Measurements from ENCODE around the gene FHOD3. TPM values are rescaled to one million over a fixed set of nuclear protein-coding genes. Genes with fewer than 3 reads are reported as not detected.

Gene FHOD3
- total RNA-seq, 1 experiment from 2014 or later: 22.7 TPM

GRCh38 chr18:36780748-36781147, 483.2 kb downstream of the FHOD3 start:
- intact Hi-C loops (cut with micrococcal nuclease; ENCODE audit: unreplicated experiment) (no loop called here), in situ Hi-C loops (cut with HindIII; ENCODE audit: low pct_unique_long_range_greater_than_20kb, low sequenced_read_pairs) (no loop called here)
- TF ChIP-seq SIN3A (IDR thresholded peaks at IDR 0.05; ENCODE audit: borderline replicate concordance, insufficient read depth, low read depth, low read length): no peak
- no peak for TF ChIP-seq POLR2AphosphoS5 (IDR thresholded peaks at IDR 0.05; ENCODE audit: low read depth, low read length)
- TF ChIP-seq, protein P1, sequence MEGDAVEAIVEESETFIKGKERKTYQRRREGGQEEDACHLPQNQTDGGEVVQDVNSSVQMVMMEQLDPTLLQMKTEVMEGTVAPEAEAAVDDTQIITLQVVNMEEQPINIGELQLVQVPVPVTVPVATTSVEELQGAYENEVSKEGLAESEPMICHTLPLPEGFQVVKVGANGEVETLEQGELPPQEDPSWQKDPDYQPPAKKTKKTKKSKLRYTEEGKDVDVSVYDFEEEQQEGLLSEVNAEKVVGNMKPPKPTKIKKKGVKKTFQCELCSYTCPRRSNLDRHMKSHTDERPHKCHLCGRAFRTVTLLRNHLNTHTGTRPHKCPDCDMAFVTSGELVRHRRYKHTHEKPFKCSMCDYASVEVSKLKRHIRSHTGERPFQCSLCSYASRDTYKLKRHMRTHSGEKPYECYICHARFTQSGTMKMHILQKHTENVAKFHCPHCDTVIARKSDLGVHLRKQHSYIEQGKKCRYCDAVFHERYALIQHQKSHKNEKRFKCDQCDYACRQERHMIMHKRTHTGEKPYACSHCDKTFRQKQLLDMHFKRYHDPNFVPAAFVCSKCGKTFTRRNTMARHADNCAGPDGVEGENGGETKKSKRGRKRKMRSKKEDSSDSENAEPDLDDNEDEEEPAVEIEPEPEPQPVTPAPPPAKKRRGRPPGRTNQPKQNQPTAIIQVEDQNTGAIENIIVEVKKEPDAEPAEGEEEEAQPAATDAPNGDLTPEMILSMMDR (IDR thresholded peaks at IDR 0.05): no peak
- TF ChIP-seq, protein P2, sequence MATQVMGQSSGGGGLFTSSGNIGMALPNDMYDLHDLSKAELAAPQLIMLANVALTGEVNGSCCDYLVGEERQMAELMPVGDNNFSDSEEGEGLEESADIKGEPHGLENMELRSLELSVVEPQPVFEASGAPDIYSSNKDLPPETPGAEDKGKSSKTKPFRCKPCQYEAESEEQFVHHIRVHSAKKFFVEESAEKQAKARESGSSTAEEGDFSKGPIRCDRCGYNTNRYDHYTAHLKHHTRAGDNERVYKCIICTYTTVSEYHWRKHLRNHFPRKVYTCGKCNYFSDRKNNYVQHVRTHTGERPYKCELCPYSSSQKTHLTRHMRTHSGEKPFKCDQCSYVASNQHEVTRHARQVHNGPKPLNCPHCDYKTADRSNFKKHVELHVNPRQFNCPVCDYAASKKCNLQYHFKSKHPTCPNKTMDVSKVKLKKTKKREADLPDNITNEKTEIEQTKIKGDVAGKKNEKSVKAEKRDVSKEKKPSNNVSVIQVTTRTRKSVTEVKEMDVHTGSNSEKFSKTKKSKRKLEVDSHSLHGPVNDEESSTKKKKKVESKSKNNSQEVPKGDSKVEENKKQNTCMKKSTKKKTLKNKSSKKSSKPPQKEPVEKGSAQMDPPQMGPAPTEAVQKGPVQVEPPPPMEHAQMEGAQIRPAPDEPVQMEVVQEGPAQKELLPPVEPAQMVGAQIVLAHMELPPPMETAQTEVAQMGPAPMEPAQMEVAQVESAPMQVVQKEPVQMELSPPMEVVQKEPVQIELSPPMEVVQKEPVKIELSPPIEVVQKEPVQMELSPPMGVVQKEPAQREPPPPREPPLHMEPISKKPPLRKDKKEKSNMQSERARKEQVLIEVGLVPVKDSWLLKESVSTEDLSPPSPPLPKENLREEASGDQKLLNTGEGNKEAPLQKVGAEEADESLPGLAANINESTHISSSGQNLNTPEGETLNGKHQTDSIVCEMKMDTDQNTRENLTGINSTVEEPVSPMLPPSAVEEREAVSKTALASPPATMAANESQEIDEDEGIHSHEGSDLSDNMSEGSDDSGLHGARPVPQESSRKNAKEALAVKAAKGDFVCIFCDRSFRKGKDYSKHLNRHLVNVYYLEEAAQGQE (IDR thresholded peaks at IDR 0.05; ENCODE audit: insufficient read depth in 1 of 2, low read depth in 2 of 2, low read length in 1 of 2): no peak
- no peak for TF ChIP-seq TCF7L2 (IDR thresholded peaks at IDR 0.05; ENCODE audit: low read depth, low read length)
- CTCF ChIA-PET: no interaction called here
- Histone ChIP-seq H3K4me3 (ENCODE audit: low read depth in 2 of 2, low read length in 2 of 2) (no peak overlapping the region), H3K9me3 (ENCODE audit: control insufficient read depth, insufficient read depth, low read depth, low read length) (no peaks in the 10 kb centered on the region), H3K36me3 (ENCODE audit: control insufficient read depth, insufficient read depth, low read length) (no peaks in the 10 kb centered on the region), H3K4me1 (ENCODE audit: control insufficient read depth, insufficient read depth, low read length) (no peaks in the 10 kb centered on the region), H3K27me3 (ENCODE audit: control insufficient read depth, insufficient read depth, low read length) (no peaks in the 10 kb centered on the region), H3K27ac (ENCODE audit: low read length) (no peak overlapping the region)
- no TSS peak for BruUV-seq (replicated peaks)
- ATAC-seq (no peak), DNase-seq (ENCODE audit: low read depth, low spot score) (no peak)
- POLR2A ChIA-PET: no interaction called here

GRCh38 chr18:36782710-36783109, 485.2 kb downstream of the FHOD3 start:
- in situ Hi-C loops (cut with HindIII; ENCODE audit: low pct_unique_long_range_greater_than_20kb, low sequenced_read_pairs): no loop called here
- no peak for DNase-seq (ENCODE audit: low read depth, low spot score)

More at GRCh38 chr18:36782710-36783109, 485.2 kb downstream of the FHOD3 start:
- no peak for TF ChIP-seq POLR2AphosphoS5 (IDR thresholded peaks at IDR 0.05; ENCODE audit: low read depth, low read length)
- TF ChIP-seq SIN3A (IDR thresholded peaks at IDR 0.05; ENCODE audit: borderline replicate concordance, insufficient read depth, low read depth, low read length): no peak
- TF ChIP-seq, protein P1 (IDR thresholded peaks at IDR 0.05): no peak
- no peak for TF ChIP-seq TCF7L2 (IDR thresholded peaks at IDR 0.05; ENCODE audit: low read depth, low read length)
- TF ChIP-seq, protein P2 (IDR thresholded peaks at IDR 0.05; ENCODE audit: insufficient read depth in 1 of 2, low read depth in 2 of 2, low read length in 1 of 2): no peak
- no peak for ATAC-seq
- no peaks in the 10 kb centered on the region for H3K27me3 ChIP-seq (ENCODE audit: control insufficient read depth, insufficient read depth, low read length)
- no peak overlapping the region for H3K4me3 ChIP-seq (ENCODE audit: low read depth in 2 of 2, low read length in 2 of 2)
- ChIA-PET POLR2A (no interaction called here), CTCF (no interaction called here)
- H3K9me3 ChIP-seq (ENCODE audit: control insufficient read depth, insufficient read depth, low read depth, low read length): no peaks in the 10 kb centered on the region
- BruUV-seq (replicated peaks): no TSS peak
- no peak overlapping the region for H3K27ac ChIP-seq (ENCODE audit: low read length)
- H3K36me3 ChIP-seq (ENCODE audit: control insufficient read depth, insufficient read depth, low read length): no peaks in the 10 kb centered on the region
- no peaks in the 10 kb centered on the region for H3K4me1 ChIP-seq (ENCODE audit: control insufficient read depth, insufficient read depth, low read length)
- intact Hi-C loops (cut with micrococcal nuclease; ENCODE audit: unreplicated experiment): no loop called here

All from Panc1 (cell line).